CD1c-positive myeloid dendritic cell (primary cell): Measurements from ENCODE around the gene FUT8.

Experiments used
- DNase-seq: peaks from one replicate; pipeline ENCODE4 v3.0.0-alpha.2; 2016; ENCODE audit errors: extremely low spot score

Gene FUT8

DNA sequence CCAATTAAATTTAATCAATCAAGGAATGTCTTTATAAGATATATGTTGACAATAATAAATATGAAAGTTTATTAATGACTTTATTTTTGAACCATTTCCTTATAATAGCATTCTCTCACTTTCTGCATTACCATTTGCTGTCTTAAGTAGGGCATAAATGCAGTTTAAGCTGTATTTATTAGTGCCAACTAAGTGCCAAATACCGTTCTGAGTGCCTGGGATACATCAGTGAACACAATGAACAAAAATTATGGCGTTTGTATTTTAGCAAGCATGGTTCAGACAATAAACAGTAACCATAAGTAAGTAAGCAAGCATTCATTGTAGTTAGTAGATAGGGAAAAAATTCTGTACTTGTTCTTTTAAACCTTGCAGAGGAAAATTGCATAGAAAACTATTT is 145.8 kb downstream of the FUT8 start:
- no peak for DNase-seq

DNA sequence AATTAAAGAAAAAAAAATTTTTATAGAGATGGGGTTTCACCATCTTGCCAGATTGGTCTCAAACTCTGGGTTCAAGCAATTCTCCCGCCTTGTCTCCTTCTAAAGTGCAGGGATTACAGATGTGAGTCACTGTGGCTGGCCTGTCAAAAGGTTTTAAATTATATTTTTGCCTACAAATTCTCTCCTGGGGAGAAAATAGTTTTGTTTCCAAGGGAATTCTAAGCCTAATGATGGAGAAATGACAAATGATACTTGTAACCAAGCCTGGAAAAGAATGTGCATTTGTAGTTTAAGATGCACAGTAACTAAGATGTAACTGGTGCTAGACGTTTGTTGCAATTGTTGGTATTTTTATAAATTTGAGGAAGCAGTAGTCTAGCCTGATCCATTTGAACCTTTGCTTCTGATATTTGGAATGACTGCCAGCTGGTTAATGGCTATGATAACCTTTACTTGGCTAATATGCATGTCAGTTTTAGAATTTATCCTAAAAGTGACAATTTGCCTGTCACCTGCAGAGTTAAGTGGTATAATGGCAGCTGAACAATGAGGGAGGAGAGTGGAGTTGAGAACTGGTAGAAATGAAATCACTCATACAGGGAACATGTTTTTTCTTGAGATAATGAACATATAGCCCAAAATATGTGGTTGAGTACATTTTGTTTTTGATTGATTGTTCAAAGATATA is 148.0 kb downstream of the FUT8 start:
- DNase-seq = no peak

DNA sequence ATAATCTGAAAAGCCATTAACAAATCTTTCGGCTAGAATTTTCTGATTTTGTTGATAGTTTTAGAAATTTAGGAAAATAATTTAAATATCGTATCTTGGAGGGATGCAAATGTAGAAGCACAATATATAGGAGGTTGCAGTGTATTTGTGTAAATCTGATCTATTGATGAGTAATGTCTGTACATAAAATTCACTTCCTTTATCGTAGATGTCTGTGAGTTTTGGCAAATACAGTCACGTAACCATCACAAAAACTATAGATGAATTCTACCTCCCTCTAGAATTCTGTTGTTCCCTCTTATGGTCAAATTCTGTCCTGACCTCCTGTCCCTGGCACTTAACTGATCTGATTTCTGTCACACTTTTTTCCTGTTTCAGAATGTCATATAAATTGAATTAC is 151.8 kb downstream of the FUT8 start:
- DNase-seq = no peak

DNA sequence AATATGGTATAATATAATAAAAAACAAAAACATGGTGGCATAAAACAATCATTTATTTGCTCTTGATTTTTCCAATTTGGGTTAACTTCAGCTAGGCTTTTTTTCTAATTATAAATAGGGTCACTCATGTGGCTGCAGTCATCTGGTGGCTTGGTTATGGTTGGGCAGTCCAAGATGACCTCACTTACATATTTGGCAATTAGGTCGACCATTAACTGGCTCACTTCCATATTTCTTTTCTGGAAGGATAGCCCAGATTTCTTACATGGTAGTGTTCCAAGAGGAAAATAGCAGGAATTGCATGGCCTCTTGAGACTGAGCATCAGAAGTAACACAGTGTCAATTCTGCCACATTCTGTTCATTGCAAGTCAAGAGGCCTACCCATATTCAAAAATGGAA is 153.4 kb downstream of the FUT8 start:
- no peak for DNase-seq

DNA sequence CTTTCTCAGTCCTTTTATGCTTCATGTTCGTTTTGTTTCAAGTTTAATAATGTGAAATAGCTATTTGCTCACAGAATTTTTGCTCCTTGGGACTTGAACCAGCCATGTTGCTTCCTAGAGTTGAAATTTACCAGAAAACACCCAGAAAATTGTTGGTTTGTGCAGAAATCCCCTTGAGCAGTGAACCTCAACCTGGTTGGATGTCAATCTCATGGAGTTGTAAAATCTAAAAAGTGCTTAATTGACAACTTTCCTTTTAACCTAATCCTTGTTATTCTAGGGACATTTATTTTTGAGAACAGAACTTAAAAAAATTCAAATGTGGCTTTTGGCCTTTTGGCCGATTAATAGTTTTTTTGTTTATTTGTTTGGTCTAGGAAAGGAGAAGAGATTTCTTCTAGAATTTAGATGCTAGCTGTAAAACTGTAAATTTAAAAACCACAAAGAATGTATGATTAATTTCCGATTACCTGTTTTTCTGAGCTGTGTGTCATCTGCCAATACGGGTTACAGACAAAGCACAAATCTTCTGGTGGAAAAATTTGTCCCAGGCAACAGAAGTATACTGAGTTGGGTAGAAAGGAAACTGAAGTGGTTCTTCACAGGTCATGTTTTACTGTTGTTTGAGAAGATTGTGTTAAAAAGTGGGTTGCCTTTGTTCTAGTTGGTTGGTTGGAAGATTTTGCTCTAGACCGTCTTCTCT is 154.4 kb downstream of the FUT8 start:
- DNase-seq = no peak

DNA sequence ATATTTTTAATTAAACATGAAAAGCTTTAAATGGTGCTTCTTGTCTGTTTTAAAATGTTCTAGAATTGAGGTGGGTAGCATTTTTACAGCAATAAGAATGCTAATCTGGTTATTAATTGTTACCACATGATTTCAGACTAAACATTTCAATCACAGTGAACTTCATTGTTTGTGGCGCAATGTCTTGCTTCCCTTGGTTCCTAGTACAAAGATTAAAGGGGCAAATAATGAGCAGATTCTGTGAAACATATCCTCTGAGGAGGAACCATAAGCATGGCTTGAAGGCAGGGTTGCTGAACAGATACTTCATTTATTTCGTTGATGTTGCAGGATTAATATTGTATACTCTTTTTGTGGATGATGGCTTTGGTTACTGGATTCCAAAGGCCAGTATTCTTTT is 162.1 kb downstream of the FUT8 start:
- DNase-seq = no peak

DNA sequence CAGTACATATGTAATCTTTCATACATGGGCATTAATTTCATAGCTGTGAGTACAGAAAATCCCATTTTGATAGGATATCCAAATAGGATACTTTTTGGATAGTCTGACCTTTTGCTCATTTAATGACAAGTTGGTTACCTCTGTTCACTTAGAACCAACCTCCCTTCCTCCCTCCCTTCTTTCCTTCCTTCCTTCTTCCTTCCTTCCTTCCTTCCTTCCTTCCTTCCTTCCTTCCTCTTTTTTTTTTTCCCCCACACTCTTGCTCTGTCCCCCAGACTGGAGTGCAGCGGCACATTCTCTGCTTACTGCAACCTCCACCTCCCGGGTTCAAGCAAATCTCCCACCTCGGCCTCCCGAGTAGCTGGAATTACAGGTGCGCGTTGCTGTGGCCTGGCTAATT is 162.9 kb downstream of the FUT8 start:
- no peak for DNase-seq

DNA sequence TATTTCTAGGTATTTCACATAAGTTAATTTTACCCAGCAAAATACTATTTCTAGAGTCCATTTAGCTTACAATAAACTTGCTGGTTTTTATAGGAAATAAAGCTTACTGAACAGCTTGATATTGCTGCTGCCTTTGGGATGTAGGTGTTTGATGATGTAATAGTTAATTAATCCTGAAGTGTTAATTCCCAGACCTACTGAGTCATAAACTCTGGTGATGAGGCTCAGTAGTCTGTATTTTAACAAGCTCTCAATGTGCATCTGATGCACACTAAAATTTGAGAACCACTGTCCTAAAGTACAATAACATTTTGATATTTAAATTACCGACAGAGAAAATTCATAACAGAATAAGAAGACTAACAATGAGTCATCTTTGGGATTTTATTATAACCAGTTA is 168.4 kb downstream of the FUT8 start:
- no peak for DNase-seq

DNA sequence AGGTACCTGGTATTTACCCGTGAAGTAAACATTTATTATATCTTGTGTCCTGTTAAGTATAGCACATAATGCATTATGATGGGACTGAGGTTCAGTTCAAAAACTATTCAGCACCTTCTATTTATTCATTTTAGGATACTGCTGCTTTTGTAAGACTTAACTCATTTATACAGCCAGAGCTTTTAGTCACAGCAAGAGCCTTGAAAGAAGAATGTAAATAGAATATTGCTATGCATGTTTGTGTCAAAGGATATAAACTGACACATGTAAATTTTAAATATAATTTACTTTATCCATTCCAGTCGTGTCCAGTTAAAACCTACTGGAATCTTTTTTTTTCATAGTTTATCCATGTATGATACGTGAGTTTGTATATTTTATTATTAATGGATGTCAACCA is 168.8 kb downstream of the FUT8 start:
- DNase-seq = no peak

DNA sequence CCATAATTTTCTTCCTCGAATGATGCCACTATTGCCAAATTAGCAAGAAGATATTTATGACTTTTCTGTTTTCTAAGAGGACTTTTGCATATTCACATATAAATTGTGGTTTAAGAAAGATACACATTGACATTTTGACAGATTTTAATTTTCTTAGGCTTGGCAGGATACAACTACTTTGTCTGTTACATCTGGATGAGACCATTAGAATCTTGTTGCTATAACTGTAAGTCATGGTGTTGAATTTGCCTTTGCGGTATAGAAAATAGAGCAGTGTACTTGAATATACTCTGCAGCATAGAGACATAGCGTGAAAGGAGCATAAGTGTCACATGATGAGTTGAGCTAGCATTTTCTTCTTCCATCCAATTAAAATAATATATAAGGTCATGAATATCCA is 169.3 kb downstream of the FUT8 start:
- no peak for DNase-seq

DNA sequence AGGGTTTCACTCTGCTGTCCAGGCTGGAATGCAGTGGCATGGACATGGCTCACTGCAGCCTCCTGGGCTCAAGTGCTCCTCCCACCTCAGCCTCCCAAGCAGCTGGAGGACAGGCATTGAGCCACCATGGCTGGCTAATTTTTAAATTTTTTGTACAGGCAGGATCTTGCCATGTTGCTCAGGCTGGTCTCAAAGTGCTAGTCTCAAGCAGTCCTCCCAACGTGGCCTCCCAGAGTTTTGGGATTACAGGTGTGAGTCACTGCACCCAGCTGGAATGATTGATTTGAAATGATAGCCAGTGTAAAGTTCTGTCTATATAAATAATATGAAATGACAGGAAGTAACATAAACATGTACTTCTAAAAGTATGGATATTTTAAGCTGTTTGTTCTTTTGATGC is 172.7 kb downstream of the FUT8 start:
- DNase-seq = no peak

DNA sequence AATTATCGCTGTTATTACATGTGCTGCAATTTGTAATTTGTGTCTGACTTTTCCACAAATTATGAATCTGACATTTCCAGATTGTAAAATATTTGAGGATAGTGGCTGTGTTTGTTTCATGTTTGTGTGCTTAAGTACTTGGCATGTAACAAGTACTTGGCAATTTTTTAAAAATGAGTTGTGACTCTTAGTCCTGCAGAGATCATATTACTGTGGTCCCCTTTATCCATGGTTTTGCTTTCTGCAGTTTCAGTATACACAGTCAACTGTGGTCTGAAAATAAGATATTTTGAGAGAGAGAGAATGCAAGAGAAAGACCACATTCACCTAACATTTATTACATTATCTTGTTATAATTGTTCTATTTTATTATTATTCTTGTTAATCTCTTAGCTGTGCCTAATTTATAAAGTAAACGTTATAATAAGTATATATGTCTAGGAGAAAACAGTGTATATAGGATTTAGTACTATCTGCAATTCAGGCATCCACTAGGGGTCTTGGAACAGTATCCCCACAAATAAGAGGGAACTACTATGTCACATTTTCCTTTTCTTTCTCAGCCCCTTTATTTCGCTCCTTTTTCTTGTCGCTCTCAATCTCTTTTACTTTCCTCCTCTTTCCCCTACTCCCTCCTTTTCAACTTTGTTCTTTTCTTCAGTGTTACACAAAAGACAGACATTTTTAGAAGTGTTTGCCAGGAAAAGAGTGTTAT is 176.1 kb downstream of the FUT8 start:
- DNase-seq = no peak

DNA sequence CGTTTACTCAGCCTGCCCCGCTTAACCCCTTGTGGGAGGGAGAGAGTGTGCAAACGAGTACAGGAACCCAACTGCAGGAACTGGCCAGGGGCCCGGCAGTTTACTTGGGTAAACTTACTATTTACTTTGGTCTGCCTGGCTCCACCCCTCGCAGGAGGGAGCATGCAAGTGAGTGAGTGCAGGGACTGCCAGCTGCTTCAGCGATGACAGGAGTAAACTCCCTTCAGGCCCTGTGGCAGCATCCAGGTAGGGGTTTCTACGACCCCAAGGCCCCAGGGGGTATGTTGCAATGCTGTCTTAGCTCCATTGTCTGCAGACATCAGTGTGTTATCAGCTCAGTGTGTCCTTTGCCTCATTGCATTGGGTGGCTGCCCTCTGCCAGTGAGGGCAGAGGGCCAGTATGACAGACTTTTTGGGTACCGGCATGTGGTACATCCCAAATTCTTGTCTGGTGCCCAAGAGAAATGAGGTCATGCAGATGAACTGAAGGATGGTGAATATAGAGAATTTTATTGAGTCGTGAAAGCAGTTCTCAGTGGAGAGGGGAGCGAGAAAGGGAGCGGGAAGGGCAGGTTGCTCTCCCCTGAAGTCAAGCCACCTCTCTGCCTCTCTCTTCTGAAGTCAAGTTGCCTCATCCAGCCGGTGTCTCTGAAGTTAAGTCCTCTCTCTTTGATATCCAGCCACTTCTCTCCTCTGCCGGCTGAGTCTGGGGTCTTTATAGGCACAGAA is 181.8 kb downstream of the FUT8 start:
- DNase-seq = no peak

DNA sequence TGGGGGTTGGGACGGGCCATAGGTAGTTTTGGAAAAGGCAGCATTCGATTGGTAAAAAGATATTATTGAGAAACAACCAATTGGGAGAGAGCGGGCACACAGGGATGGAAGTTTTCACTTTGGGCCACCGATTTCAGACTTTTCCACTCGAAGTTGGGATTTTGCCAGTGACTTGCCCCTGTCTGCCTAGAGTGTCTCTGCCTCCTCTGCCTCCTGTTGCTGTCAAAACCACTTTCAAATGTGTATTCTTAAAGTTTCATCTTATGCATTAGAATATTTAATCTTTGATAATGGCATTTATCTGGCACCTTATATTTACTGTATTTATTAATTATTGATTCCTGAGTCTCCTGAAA is 182.3 kb downstream of the FUT8 start:
- no peak for DNase-seq

DNA sequence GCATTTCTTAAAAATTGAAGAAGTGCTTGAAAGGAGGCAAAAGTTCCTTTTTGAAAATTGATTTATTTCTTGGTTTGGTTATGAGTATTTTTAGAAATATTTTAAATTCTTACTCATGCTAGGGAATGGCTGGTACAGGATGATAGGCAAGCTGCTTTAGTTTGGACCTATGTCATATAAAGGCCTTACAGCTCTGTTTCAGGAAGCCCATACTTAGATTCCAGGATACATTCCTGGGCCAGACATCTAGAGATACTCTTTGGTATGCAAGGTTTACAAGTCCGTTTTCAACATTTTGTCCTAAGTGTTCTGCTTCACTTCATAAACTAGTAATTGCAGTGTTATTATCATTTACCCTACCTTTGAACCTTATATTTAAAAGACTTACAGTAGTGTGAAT is 186.8 kb downstream of the FUT8 start:
- no peak for DNase-seq

DNA sequence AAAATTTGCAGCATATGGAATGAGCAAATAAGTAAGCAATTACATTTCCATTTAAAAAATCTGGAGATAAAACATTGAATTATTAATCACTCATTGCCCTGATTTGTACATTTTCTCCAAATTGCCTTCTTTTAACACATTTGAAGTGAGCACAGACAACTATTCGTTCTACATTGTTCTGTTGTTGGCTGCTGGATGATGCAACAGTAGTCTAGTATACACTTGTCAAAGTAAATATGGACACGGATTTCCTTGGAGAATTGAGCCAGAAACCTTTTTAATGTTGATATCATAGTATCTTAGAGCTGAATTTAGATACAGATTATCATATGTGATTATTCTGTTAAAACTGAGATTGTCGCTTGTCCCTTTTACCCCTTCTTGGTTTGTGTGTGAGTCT is 188.2 kb downstream of the FUT8 start:
- no peak for DNase-seq

DNA sequence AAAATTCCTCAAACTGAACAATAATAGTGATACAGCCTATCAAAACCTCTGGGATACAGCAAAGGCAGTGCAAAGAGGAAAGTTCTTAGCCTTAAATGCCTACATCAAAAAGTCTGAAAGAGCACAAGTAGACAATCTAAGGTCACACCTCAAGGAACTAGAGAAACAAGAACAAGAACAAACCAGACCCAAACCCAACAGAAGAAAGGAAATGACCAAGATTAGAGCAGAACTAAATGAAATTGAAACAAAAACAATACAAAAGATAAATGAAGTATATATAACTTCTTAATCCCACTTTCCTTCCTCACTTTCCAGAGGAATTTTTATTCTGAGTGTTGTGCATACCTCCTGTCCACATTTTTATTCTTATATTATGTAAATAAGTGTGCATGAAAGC is 192.0 kb downstream of the FUT8 start:
- no peak for DNase-seq

DNA sequence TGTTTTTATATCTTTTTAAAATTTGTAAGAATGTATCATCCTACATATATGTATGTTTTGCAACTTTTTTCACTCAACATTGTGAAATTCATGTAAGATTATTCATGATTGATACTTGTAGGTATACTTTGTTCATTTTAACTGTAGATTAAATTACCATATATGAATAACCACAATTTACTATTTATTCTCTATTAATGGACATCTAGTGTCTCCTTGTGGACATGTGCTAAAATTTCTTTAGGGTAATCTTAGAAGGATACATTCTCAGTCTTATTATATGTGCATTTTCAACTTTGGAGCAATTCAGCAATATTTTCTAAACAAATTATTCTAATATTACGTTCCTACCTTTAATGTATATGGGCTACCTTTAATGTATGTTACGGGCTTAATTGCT is 192.4 kb downstream of the FUT8 start:
- peak; percentile 4 for DNase-seq

DNA sequence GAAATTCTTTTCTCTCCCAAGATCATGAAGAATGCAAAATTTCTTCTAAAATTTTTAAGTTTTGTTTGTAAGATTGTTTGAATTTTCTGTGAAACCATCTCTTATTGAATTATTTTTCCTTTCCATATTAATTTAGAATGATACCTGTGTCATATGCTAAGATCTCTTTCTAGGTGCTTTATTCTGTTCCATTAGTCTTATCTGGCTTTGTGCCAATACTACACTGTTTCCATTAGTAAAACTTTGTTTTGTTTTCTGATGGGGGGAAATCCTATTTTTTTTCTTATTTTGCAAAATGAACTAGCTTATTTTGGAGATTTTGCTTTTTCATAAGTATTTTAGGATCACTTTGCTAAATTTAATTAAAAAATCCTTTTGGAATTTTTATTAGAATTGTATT is 193.9 kb downstream of the FUT8 start:
- no peak for DNase-seq

DNA sequence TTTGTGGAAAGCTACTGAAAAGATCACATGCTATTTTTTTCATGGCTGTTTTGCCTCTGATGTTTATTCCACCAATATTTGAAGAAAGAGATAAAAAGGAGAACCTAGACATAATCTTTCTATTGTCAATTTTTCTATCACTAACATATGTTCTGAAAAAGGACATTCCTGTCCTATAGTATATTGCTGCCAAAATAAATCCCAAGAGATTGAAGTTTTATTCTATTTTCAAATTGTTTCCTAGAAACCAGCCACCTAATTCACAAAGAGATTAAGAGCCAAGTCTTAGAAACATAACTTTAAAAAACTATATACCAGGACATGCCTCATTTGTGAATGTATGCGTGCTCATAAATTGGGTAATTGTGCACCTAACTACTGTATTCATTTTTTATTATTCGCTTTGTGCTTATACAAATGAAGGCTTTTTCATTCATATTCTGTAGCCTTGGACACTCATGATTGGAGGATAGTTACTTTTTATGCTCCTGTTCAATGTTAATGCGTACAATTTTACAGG is 200.7 kb downstream of the FUT8 start:
- no peak for DNase-seq

DNA sequence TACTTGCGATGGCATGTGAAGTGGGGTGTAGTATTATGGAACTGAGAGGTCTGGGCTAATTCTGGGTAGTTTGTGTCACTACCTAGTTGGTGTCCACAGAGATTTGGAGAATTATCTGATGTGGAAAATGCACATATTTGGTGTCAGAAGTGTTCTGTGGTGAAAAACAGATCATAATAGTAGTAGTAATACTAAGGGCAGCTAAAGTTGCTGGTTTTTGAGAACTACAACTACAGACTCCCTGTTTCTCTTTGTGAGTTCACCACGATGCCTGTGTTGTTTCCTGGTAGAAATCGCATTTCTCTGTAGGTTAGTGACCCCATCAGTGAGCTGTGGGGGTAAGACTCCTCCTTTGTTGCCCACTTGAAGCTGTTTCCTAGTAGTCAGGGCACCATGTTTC is 206.5 kb downstream of the FUT8 start:
- no peak for DNase-seq

DNA sequence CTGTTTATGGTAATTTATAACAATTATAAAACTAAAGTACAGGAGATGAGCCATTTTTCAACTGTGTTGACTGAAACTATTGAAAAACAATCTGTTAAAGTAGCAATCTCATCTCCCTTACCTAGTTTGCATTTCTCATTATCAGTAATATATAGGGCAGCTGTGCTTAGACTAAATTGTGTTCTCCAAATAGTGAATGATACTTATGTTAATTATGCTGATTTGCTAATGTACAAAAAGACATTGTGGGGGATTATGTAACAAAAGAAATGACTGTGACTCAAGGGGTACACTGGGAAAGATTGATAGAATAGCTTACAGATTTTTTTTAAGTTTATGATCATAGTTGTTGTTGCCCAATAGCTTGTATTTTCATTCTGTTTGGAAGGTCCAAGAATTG is 207.7 kb downstream of the FUT8 start:
- no peak for DNase-seq
